ENCODE data around the gene SFPQ. TPM values are rescaled to one million over a fixed set of nuclear protein-coding genes. Genes with fewer than 3 reads are reported as not detected.

The SFPQ gene
- polyA plus RNA-seq, 4 donors, result 93.8 to 361 (median 146) TPM

- FAIRE-seq, result no peak
- 75 to 86% (median 84%) methylated on average over 4 of the region's 4 CpGs for WGBS, 3 donors
- H3K36me3 ChIP-seq (ENCODE audit: control insufficient read depth in 3 of 3, insufficient read depth in 2 of 3, low read depth in 1 of 3, low read length in 3 of 3), result no peaks in the 10 kb centered on the region
- peak overlapping the region in 2 of 3 donors; percentile 11 to 50 for H3K27ac ChIP-seq (ENCODE audit: low read depth in 1 of 3, low read length in 2 of 3)
- H3K4me1 ChIP-seq (ENCODE audit: control insufficient read depth in 3 of 3, insufficient read depth in 2 of 3, low read depth in 1 of 3, low read length in 2 of 3), result no peaks in the 10 kb centered on the region
- no peak overlapping the region for H3K4me3 ChIP-seq (ENCODE audit: low read depth in 1 of 3, low read length in 3 of 3)
- no peaks in the 10 kb centered on the region for H3K27me3 ChIP-seq (ENCODE audit: control insufficient read depth in 3 of 3, insufficient read depth in 3 of 3, low read length in 3 of 3)
- no peaks in the 10 kb centered on the region for H3K9me3 ChIP-seq (ENCODE audit: control insufficient read depth in 2 of 2, insufficient read depth in 1 of 2, low read depth in 1 of 2, low read length in 1 of 2)
- no peak for DNase-seq
Observed at GRCh38 chr1:35223084-35223630, 30.2 kb upstream of the SFPQ start.

- no peak for FAIRE-seq
- H3K27me3 ChIP-seq (ENCODE audit: control insufficient read depth in 3 of 3, insufficient read depth in 3 of 3, low read length in 3 of 3), result no peaks in the 10 kb centered on the region
Observed at GRCh38 chr1:35222322-35223083, 29.6 kb upstream of the SFPQ start.

GRCh38 chr1:35220976-35221375 lies 28.0 kb upstream of the SFPQ start:
- Histone ChIP-seq H3K36me3 (ENCODE audit: control insufficient read depth in 3 of 3, insufficient read depth in 2 of 3, low read depth in 1 of 3, low read length in 3 of 3) (no peaks in the 10 kb centered on the region), H3K9me3 (ENCODE audit: control insufficient read depth in 2 of 2, insufficient read depth in 1 of 2, low read depth in 1 of 2, low read length in 1 of 2) (no peaks in the 10 kb centered on the region), H3K4me1 (ENCODE audit: control insufficient read depth in 3 of 3, insufficient read depth in 2 of 3, low read depth in 1 of 3, low read length in 2 of 3) (no peaks in the 10 kb centered on the region), H3K27me3 (ENCODE audit: control insufficient read depth in 3 of 3, insufficient read depth in 3 of 3, low read length in 3 of 3) (no peaks in the 10 kb centered on the region), H3K27ac (ENCODE audit: low read depth in 1 of 3, low read length in 2 of 3) (no peak overlapping the region), H3K4me3 (ENCODE audit: low read depth in 1 of 3, low read length in 3 of 3) (no peak overlapping the region)
- WGBS, 3 donors, result 37 to 44% (median 43%) methylated on average over 2 of the region's 2 CpGs
- DNase-seq, result peak; percentile 6 to 15
- FAIRE-seq, result no peak

More at GRCh38 chr1:35222322-35223083, 29.6 kb upstream of the SFPQ start:
- no peaks in the 10 kb centered on the region for H3K36me3 ChIP-seq (ENCODE audit: control insufficient read depth in 3 of 3, insufficient read depth in 2 of 3, low read depth in 1 of 3, low read length in 3 of 3)
- no peak overlapping the region for H3K4me3 ChIP-seq (ENCODE audit: low read depth in 1 of 3, low read length in 3 of 3)
- DNase-seq, result no peak
- no peaks in the 10 kb centered on the region for H3K9me3 ChIP-seq (ENCODE audit: control insufficient read depth in 2 of 2, insufficient read depth in 1 of 2, low read depth in 1 of 2, low read length in 1 of 2)
- WGBS, 3 donors, result 61 to 78% (median 73%) methylated on average over 6 of the region's 6 CpGs
- H3K4me1 ChIP-seq (ENCODE audit: control insufficient read depth in 3 of 3, insufficient read depth in 2 of 3, low read depth in 1 of 3, low read length in 2 of 3), result no peaks in the 10 kb centered on the region
- no peak overlapping the region for H3K27ac ChIP-seq (ENCODE audit: low read depth in 1 of 3, low read length in 2 of 3)

GRCh38 chr1:35215346-35215745 lies 22.4 kb upstream of the SFPQ start:
- H3K36me3 ChIP-seq (ENCODE audit: control insufficient read depth in 3 of 3, insufficient read depth in 2 of 3, low read depth in 1 of 3, low read length in 3 of 3), result no peaks in the 10 kb centered on the region
- WGBS, 3 donors, result 52 to 76% (median 75%) methylated on average over 3 of the region's 3 CpGs
- no peak overlapping the region for H3K27ac ChIP-seq (ENCODE audit: low read depth in 1 of 3, low read length in 2 of 3)
- DNase-seq (no peak), FAIRE-seq (no peak)
- no peak overlapping the region for H3K4me3 ChIP-seq (ENCODE audit: low read depth in 1 of 3, low read length in 3 of 3)
- H3K4me1 ChIP-seq (ENCODE audit: control insufficient read depth in 3 of 3, insufficient read depth in 2 of 3, low read depth in 1 of 3, low read length in 2 of 3), result no peaks in the 10 kb centered on the region
- no peaks in the 10 kb centered on the region for H3K27me3 ChIP-seq (ENCODE audit: control insufficient read depth in 3 of 3, insufficient read depth in 3 of 3, low read length in 3 of 3)
- H3K9me3 ChIP-seq (ENCODE audit: control insufficient read depth in 2 of 2, insufficient read depth in 1 of 2, low read depth in 1 of 2, low read length in 1 of 2), result no peaks in the 10 kb centered on the region

GRCh38 chr1:35211120-35211414 lies 18.1 kb upstream of the SFPQ start:
- WGBS, 3 donors, result 57 to 84% (median 71%) methylated on average over 1 of the region's 1 CpG
- no peaks in the 10 kb centered on the region for H3K4me1 ChIP-seq (ENCODE audit: control insufficient read depth in 3 of 3, insufficient read depth in 2 of 3, low read depth in 1 of 3, low read length in 2 of 3)
- no peak overlapping the region for H3K4me3 ChIP-seq (ENCODE audit: low read depth in 1 of 3, low read length in 3 of 3)

GRCh38 chr1:35210321-35211119 lies 17.6 kb upstream of the SFPQ start:
- DNase-seq, result no peak
- no peak for FAIRE-seq
- Histone ChIP-seq H3K36me3 (ENCODE audit: control insufficient read depth in 3 of 3, insufficient read depth in 2 of 3, low read depth in 1 of 3, low read length in 3 of 3) (no peaks in the 10 kb centered on the region), H3K4me3 (ENCODE audit: low read depth in 1 of 3, low read length in 3 of 3) (no peak overlapping the region), H3K4me1 (ENCODE audit: control insufficient read depth in 3 of 3, insufficient read depth in 2 of 3, low read depth in 1 of 3, low read length in 2 of 3) (no peaks in the 10 kb centered on the region), H3K27me3 (ENCODE audit: control insufficient read depth in 3 of 3, insufficient read depth in 3 of 3, low read length in 3 of 3) (no peaks in the 10 kb centered on the region), H3K27ac (ENCODE audit: low read depth in 1 of 3, low read length in 2 of 3) (no peak overlapping the region), H3K9me3 (ENCODE audit: control insufficient read depth in 2 of 2, insufficient read depth in 1 of 2, low read depth in 1 of 2, low read length in 1 of 2) (no peaks in the 10 kb centered on the region)
- WGBS, 3 donors, result 49 to 83% (median 77%) methylated on average over 16 of the region's 16 CpGs

More at GRCh38 chr1:35211120-35211414, 18.1 kb upstream of the SFPQ start:
- no peak for FAIRE-seq
- Histone ChIP-seq H3K36me3 (ENCODE audit: control insufficient read depth in 3 of 3, insufficient read depth in 2 of 3, low read depth in 1 of 3, low read length in 3 of 3) (no peaks in the 10 kb centered on the region), H3K27me3 (ENCODE audit: control insufficient read depth in 3 of 3, insufficient read depth in 3 of 3, low read length in 3 of 3) (no peaks in the 10 kb centered on the region), H3K27ac (ENCODE audit: low read depth in 1 of 3, low read length in 2 of 3) (no peak overlapping the region), H3K9me3 (ENCODE audit: control insufficient read depth in 2 of 2, insufficient read depth in 1 of 2, low read depth in 1 of 2, low read length in 1 of 2) (no peaks in the 10 kb centered on the region)
- DNase-seq, result no peak

GRCh38 chr1:35203295-35203694 lies 10.3 kb upstream of the SFPQ start:
- H3K4me3 ChIP-seq (ENCODE audit: low read depth in 1 of 3, low read length in 3 of 3), result no peak overlapping the region
- FAIRE-seq, result no peak
- H3K27ac ChIP-seq (ENCODE audit: low read depth in 1 of 3, low read length in 2 of 3), result no peak overlapping the region
- H3K27me3 ChIP-seq (ENCODE audit: control insufficient read depth in 3 of 3, insufficient read depth in 3 of 3, low read length in 3 of 3), result no peaks in the 10 kb centered on the region
- no peaks in the 10 kb centered on the region for H3K4me1 ChIP-seq (ENCODE audit: control insufficient read depth in 3 of 3, insufficient read depth in 2 of 3, low read depth in 1 of 3, low read length in 2 of 3)
- 74 to 83% (median 79%) methylated on average over 1 of the region's 1 CpG for WGBS, 3 donors
- DNase-seq, result no peak
- no peaks in the 10 kb centered on the region for H3K36me3 ChIP-seq (ENCODE audit: control insufficient read depth in 3 of 3, insufficient read depth in 2 of 3, low read depth in 1 of 3, low read length in 3 of 3)
- no peaks in the 10 kb centered on the region for H3K9me3 ChIP-seq (ENCODE audit: control insufficient read depth in 2 of 2, insufficient read depth in 1 of 2, low read depth in 1 of 2, low read length in 1 of 2)

GRCh38 chr1:35202048-35202719 lies 9.2 kb upstream of the SFPQ start:
- Histone ChIP-seq H3K27me3 (ENCODE audit: control insufficient read depth in 3 of 3, insufficient read depth in 3 of 3, low read length in 3 of 3) (no peaks in the 10 kb centered on the region), H3K4me3 (ENCODE audit: low read depth in 1 of 3, low read length in 3 of 3) (no peak overlapping the region), H3K9me3 (ENCODE audit: control insufficient read depth in 2 of 2, insufficient read depth in 1 of 2, low read depth in 1 of 2, low read length in 1 of 2) (no peaks in the 10 kb centered on the region), H3K36me3 (ENCODE audit: control insufficient read depth in 3 of 3, insufficient read depth in 2 of 3, low read depth in 1 of 3, low read length in 3 of 3) (no peaks in the 10 kb centered on the region), H3K4me1 (ENCODE audit: control insufficient read depth in 3 of 3, insufficient read depth in 2 of 3, low read depth in 1 of 3, low read length in 2 of 3) (no peaks in the 10 kb centered on the region), H3K27ac (ENCODE audit: low read depth in 1 of 3, low read length in 2 of 3) (no peak overlapping the region)
- WGBS, 3 donors, result 28 to 33% (median 33%) methylated on average over 6 of the region's 6 CpGs
- FAIRE-seq, result no peak
- DNase-seq, result peak; percentile 82 to 83
